K562 (cell line): ENCODE measurements around the gene RBMY1B. TPM values are rescaled to one million over a fixed set of nuclear protein-coding genes. Genes with fewer than 3 reads are reported as not detected.
"Not testable (repeated sequence)": the region's sequence is repeated elsewhere in the genome, so short reads cannot be mapped to it uniquely, and the experiment has no call there.

Experiments used
- ATAC-seq: fragments of 200-7000 bp; cut with Tn5 transposase; 3 replicates; pipeline ENCODE4 v1.9.1; 2020; ENCODE audit warnings: moderate library complexity
- BruUV-seq: library from RNA; stranded (reverse); fragments of 400-500 nt; replicated peaks from 2 replicates; lab custom pipeline; 2021; lab: Mats Ljungman, UMichigan
- CTCF ChIA-PET: fragments of 300-600 bp; formaldehyde crosslinking; extraction: SDS; loops from one replicate; lab custom pipeline; 2021; ENCODE audit warnings: low intra/inter-chr PET ratio; lab: Yijun Ruan, JAX
- POLR2A ChIA-PET: fragments of 300-600, 350-650 bp; sonication (Branson Sonifier 250); formaldehyde crosslinking; extraction: SDS; loops from one replicate; lab custom pipeline; 2021; ENCODE audit warnings: antibody characterized with exemption, inconsistent platforms; lab: Yijun Ruan, JAX
- DNase-seq, 4 experiments: peaks; one replicate each; pipeline versions ENCODE4 v3.0.0 to v3.0.0-alpha.2; 2011 to 2018; ENCODE audit warnings: low spot score in 3 of 4, mixed read lengths in 3 of 4; ENCODE audit errors: extremely low read depth in 1 of 4
- FAIRE-seq: peaks from 2 replicates; lab custom pipeline; 2011; peaks lifted over from hg19 to GRCh38; lab: Jason Lieb, UNC
- H2AFZ ChIP-seq: 2 replicates; pipeline ENCODE4 v1.6.0; 2011; ENCODE audit warnings: low read depth, low read length, control low read depth, inconsistent platforms
- H3K27ac ChIP-seq: fragments of 200-600 bp; 3 replicates; pipeline ENCODE4 v1.8.0; 2011; ENCODE audit warnings: low read depth, mild to moderate bottlenecking, control low read depth, inconsistent platforms, low read length, moderate library complexity, mixed read lengths; ENCODE audit errors: extremely low read depth
- H3K27me3 ChIP-seq, 2 experiments: fragments of 300-600 bp in 1 of 2; 2 replicates in 1 of 2; 3 replicates in 1 of 2; pipeline versions ENCODE4 v1.6.0 to v1.8.0; 2011; ENCODE audit warnings: inconsistent platforms in 2 of 2, low read length in 2 of 2, mild to moderate bottlenecking in 1 of 2, mixed read lengths in 1 of 2, moderate library complexity in 1 of 2; ENCODE audit not compliant: control insufficient read depth in 2 of 2, insufficient read depth in 2 of 2
- H3K36me3 ChIP-seq: fragments of 300-600 bp; 3 replicates; pipeline ENCODE4 v1.8.0; 2011; ENCODE audit warnings: mild to moderate bottlenecking, low read length, inconsistent platforms; ENCODE audit not compliant: control insufficient read depth, insufficient read depth
- H3K4me1 ChIP-seq, 2 experiments: fragments of 200-600 bp in 1 of 2; replicated peaks in 1 of 2; 2 replicates in 1 of 2; 3 replicates in 1 of 2; pipeline versions ENCODE4 v1.5.1 to v1.8.0; 2011; ENCODE audit warnings: inconsistent platforms in 2 of 2, low read length in 2 of 2, mild to moderate bottlenecking in 1 of 2, mixed read lengths in 1 of 2, moderate library complexity in 1 of 2; ENCODE audit not compliant: control insufficient read depth in 2 of 2, insufficient read depth in 2 of 2
- H3K4me2 ChIP-seq: 2 replicates; pipeline ENCODE4 v1.6.1; 2011; ENCODE audit warnings: low read length, control low read depth, inconsistent platforms, mixed read lengths; ENCODE audit not compliant: insufficient read depth
- H3K4me3 ChIP-seq: fragments of 200-600 bp; sonication (generic), shearing (Covaris generic); 2 replicates; pipeline ENCODE4 v1.5.1; 2016; ENCODE audit warnings: control low read depth, inconsistent platforms
- H3K79me2 ChIP-seq: fragments of 200-600 bp; 3 replicates; pipeline ENCODE4 v1.8.0; 2011; ENCODE audit warnings: low read length, inconsistent platforms; ENCODE audit not compliant: control insufficient read depth, insufficient read depth
- H3K9ac ChIP-seq, 2 experiments: 2 replicates each; pipeline versions ENCODE4 v1.6.0 to v1.6.1; 2011; ENCODE audit warnings: low read depth in 2 of 2, low read length in 2 of 2, control low read depth in 1 of 2, inconsistent platforms in 1 of 2, mild to moderate bottlenecking in 1 of 2, mixed read lengths in 1 of 2; ENCODE audit not compliant: insufficient read depth in 1 of 2
- H3K9me1 ChIP-seq: one replicate; pipeline ENCODE4 v1.6.0; 2011; ENCODE audit warnings: inconsistent platforms, mild to moderate bottlenecking, low read length, moderate library complexity; ENCODE audit not compliant: control insufficient read depth, insufficient read depth
- H3K9me3 ChIP-seq: replicated peaks from 2 replicates; pipeline ENCODE4 v1.5.1; 2011; ENCODE audit warnings: low read depth, low read length, inconsistent platforms; ENCODE audit not compliant: control insufficient read depth, insufficient read depth
- H4K20me1 ChIP-seq: replicated peaks from 2 replicates; pipeline ENCODE4 v1.6.1; 2011; ENCODE audit warnings: low read length, inconsistent platforms, mixed read lengths; ENCODE audit not compliant: control insufficient read depth, insufficient read depth
- ZBTB5 ChIP-seq: fragments of 450-650 bp; IDR thresholded peaks from 2 replicates; pipeline ENCODE4 v1.6.1; 2017; ENCODE audit warnings: antibody characterized with exemption
- ZNF696 ChIP-seq: fragments of 250-450 bp; sonication (Bioruptor Pico); conservative IDR thresholded peaks from 2 replicates; pipeline ENCODE4 v1.4.0; 2020; ENCODE audit warnings: mild to moderate bottlenecking, moderate library complexity
- WGBS: fragments of 100-300 bp; shearing (Covaris generic); methylation state at CpG from one replicate; pipeline ENCODE4 v1.1.6; 2016; ENCODE audit warnings: low coverage, mixed read lengths; ENCODE audit not compliant: insufficient coverage; ENCODE audit errors: missing lambda C conversion rate; 5-methylcytosine and 5-hydroxymethylcytosine counted together
- in situ Hi-C: fragments of 300-500 bp; cut with MboI; formaldehyde crosslinking; loops from 4 replicates; pipeline ENCODE4 v1.15.0; 2018; ENCODE audit warnings: inconsistent platforms, mixed read lengths
- intact Hi-C: fragments of 100-400 bp; cut with micrococcal nuclease; formaldehyde crosslinking; loops from 2 replicates; pipeline ENCODE4 v1.14.2; 2022
- polyA plus RNA-seq, 8 experiments: library from polyadenylated mRNA; depleted of rRNA in 4 of 8; stranded (reverse) in 5 of 8; unstranded in 3 of 8; fragments of >200 nt; fragmentation: Nextera tagmentation in 2 of 8; fragmentation: Illumina TruSeq in 1 of 8; extraction: Ambion mirVana in 2 of 8; extraction: Trizol in 1 of 8; gene quantifications; 2 replicates each; pipeline versions ENCODE4 v1.2.1 to v1.2.3, GENCODE V29; 2011 to 2014; ENCODE audit warnings: inconsistent platforms in 1 of 8, missing spikeins in 1 of 8
- total RNA-seq, 7 experiments: library from RNA; depleted of rRNA in 6 of 7; stranded (reverse); fragments of >200 nt in 6 of 7; fragmentation: Illumina TruSeq in 2 of 7; extraction: Trizol in 2 of 7; gene quantifications; 2 replicates each; pipeline versions ENCODE4 v1.2.1 to v1.2.3, GENCODE V29; 2011 to 2021; ENCODE audit warnings: low replicate concordance in 1 of 7

Gene RBMY1B
- total and polyA plus RNA-seq, 9 of the 15 experiments (the other 6 are each of a cell fraction or from before 2014, with no cell fraction given), result not detected

- WGBS, result no CpG with 5 or more reads among the region's 1 CpG
- intact Hi-C loops, result no loop called here
- in situ Hi-C loops, result no loop called here
Observed at GRCh38 chrY:21482967-21483366, 28.2 kb upstream of the RBMY1B start.

GRCh38 chrY:21534579-21534978 is 23.4 kb downstream of the RBMY1B start, which contains the start of gene RBMY1A1:
Gene RBMY1A1 (plus strand): TSS chrY:21534879. CDS start chrY:21536892, 2,013 bp downstream.
- POLR2A ChIA-PET, result not testable (repeated sequence)

More at GRCh38 chrY:21482967-21483366, 28.2 kb upstream of the RBMY1B start:
- DNase-seq (no peak), FAIRE-seq (no peak), ATAC-seq (no peak)
- Histone ChIP-seq H3K4me3 (no peak overlapping the region), H3K79me2 (no peaks in the 10 kb centered on the region), H3K27ac (no peak overlapping the region), H3K9me3 (no peaks in the 10 kb centered on the region), H3K9me1 (no peaks in the 10 kb centered on the region), H3K36me3 (no peaks in the 10 kb centered on the region), H4K20me1 (no peaks in the 10 kb centered on the region), H3K4me1 (no peaks in the 10 kb centered on the region), H3K27me3 (no peaks in the 10 kb centered on the region), H3K9ac (no peak overlapping the region), H3K4me2 (no peak overlapping the region), H2AFZ (no peak overlapping the region)
- TF ChIP-seq ZBTB5 (no peak), ZNF696 (no peak)
- no TSS peak for BruUV-seq
- ChIA-PET CTCF (no interaction called here), POLR2A (no interaction called here)

GRCh38 chrY:21559316-21559984 is 48.3 kb downstream of the RBMY1B start:
- WGBS, result no CpG with 5 or more reads among the region's 5 CpGs
- DNase-seq, H3K27me3 ChIP-seq, H3K9ac ChIP-seq, FAIRE-seq, H3K4me1 ChIP-seq, H3K27ac ChIP-seq, in situ Hi-C loops, ATAC-seq, intact Hi-C loops, H2AFZ ChIP-seq, H3K4me2 ChIP-seq, H3K36me3 ChIP-seq, POLR2A ChIA-PET, H3K79me2 ChIP-seq, CTCF ChIA-PET, H3K9me3 ChIP-seq, H3K9me1 ChIP-seq, BruUV-seq, H4K20me1 ChIP-seq, H3K4me3 ChIP-seq: not testable (repeated sequence)

More at GRCh38 chrY:21534579-21534978, 23.4 kb downstream of the RBMY1B start, which contains the start of gene RBMY1A1:
- DNase-seq, ATAC-seq, H3K27me3 ChIP-seq, H3K9me3 ChIP-seq, FAIRE-seq, H3K4me3 ChIP-seq, H3K9ac ChIP-seq, H3K79me2 ChIP-seq, H3K4me2 ChIP-seq, H2AFZ ChIP-seq, H4K20me1 ChIP-seq, H3K4me1 ChIP-seq, CTCF ChIA-PET, in situ Hi-C loops, H3K9me1 ChIP-seq, intact Hi-C loops, H3K27ac ChIP-seq, BruUV-seq, H3K36me3 ChIP-seq: not testable (repeated sequence)
- WGBS, result no CpG with 5 or more reads among the region's 28 CpGs
